Activated CD8-positive, alpha-beta memory T cell treated with anti-CD3 and anti-CD28 coated beads, Interleukin-2, amount 50 U/mL, for 24 hours (primary cell): ENCODE measurements around the gene RUNDC1.
"Not testable (repeated sequence)": the region's sequence is repeated elsewhere in the genome, so short reads cannot be mapped to it uniquely, and the experiment has no call there.

Source experiments
- DNase-seq: peaks from one replicate; pipeline ENCODE4 v3.0.0-alpha.2; 2020; ENCODE audit errors: extremely low read depth

The RUNDC1 gene

GRCh38 chr17:42980274-42980765, at the start of gene RUNDC1:
Gene RUNDC1 (plus strand): TSS chr17:42980565. CDS start chr17:42980577, 12 bp downstream.
- peak; percentile 79 for DNase-seq

- DNase-seq, result no peak
These were observed 42.4 kb upstream of the RUNDC1 start for GRCh38 chr17:42937712-42938596.

- DNase-seq, result no peak
These were observed 36.2 kb upstream of the RUNDC1 start for GRCh38 chr17:42944211-42944610.

GRCh38 chr17:42946812-42947211, 33.6 kb upstream of the RUNDC1 start:
- no peak for DNase-seq

- no peak for DNase-seq
These were observed 30.2 kb upstream of the RUNDC1 start for GRCh38 chr17:42950044-42950783.

GRCh38 chr17:42953669-42954068, 26.7 kb upstream of the RUNDC1 start:
- DNase-seq, result no peak

- peak; percentile 80 for DNase-seq
These were observed 16.0 kb upstream of the RUNDC1 start, which contains the start of gene AARSD1 for GRCh38 chr17:42964161-42964932. Gene AARSD1 (minus strand): TSS chr17:42964454. CDS start chr17:42964440, 14 bp downstream.

- no peak for DNase-seq
These were observed 12.4 kb upstream of the RUNDC1 start for GRCh38 chr17:42967925-42968324.

- DNase-seq, result no peak
These were observed 11.3 kb upstream of the RUNDC1 start for GRCh38 chr17:42969001-42969581.

GRCh38 chr17:42971589-42971988, 8.8 kb upstream of the RUNDC1 start:
- no peak for DNase-seq

- not testable (repeated sequence) for DNase-seq
These were observed 7.0 kb upstream of the RUNDC1 start for GRCh38 chr17:42973323-42973722.

GRCh38 chr17:42975265-42975664, 5.1 kb upstream of the RUNDC1 start:
- DNase-seq, result no peak

GRCh38 chr17:42975701-42976100, 4.7 kb upstream of the RUNDC1 start:
- DNase-seq, result not testable (repeated sequence)

- no peak for DNase-seq
These were observed 673 bp upstream of the RUNDC1 start, which contains the start of gene PTGES3L for GRCh38 chr17:42979511-42980273. Gene PTGES3L (minus strand): TSS chr17:42980080. CDS start chr17:42980053, 27 bp downstream.

GRCh38 chr17:42980766-42981397, 517 bp downstream of the RUNDC1 start:
- DNase-seq, result peak; percentile 56

- DNase-seq, result no peak
These were observed 1.9 kb downstream of the RUNDC1 start for GRCh38 chr17:42982266-42982665.

- no peak for DNase-seq
These were observed 4.9 kb downstream of the RUNDC1 start for GRCh38 chr17:42985225-42985624.

GRCh38 chr17:42989141-42989540, 8.8 kb downstream of the RUNDC1 start:
- DNase-seq, result no peak

GRCh38 chr17:42989726-42990652, 9.6 kb downstream of the RUNDC1 start:
- DNase-seq, result no peak
